Measurements from ENCODE around the gene CDCP1.

- TF ChIP-seq EP300 (IDR thresholded peaks at IDR 0.05), result no peak
- TF ChIP-seq CTCF (IDR thresholded peaks at IDR 0.05), result no peak
- no peak for TF ChIP-seq POLR2AphosphoS5 (IDR thresholded peaks at IDR 0.05)
- TF ChIP-seq POLR2A (IDR thresholded peaks at IDR 0.05), result no peak
Measured at GRCh38 chr3:45087155-45087554, 59.0 kb downstream of the CDCP1 start.

All from gastroesophageal sphincter (tissue), 3 donors.